K562 (cell line): ENCODE results near the gene TRIP10. TPM values are rescaled to one million over a fixed set of nuclear protein-coding genes. Genes with fewer than 3 reads are reported as not detected.

ENCODE experiments used
- ATAC-seq: fragments of 200-7000 bp; cut with Tn5 transposase; 3 replicates; pipeline ENCODE4 v1.9.1; 2020; ENCODE audit warnings: moderate library complexity
- BruUV-seq: library from RNA; stranded (reverse); fragments of 400-500 nt; replicated peaks from 2 replicates; lab custom pipeline; 2021; lab: Mats Ljungman, UMichigan
- CTCF ChIA-PET: fragments of 300-600 bp; formaldehyde crosslinking; extraction: SDS; loops from one replicate; lab custom pipeline; 2021; ENCODE audit warnings: low intra/inter-chr PET ratio; lab: Yijun Ruan, JAX
- POLR2A ChIA-PET: fragments of 300-600, 350-650 bp; sonication (Branson Sonifier 250); formaldehyde crosslinking; extraction: SDS; loops from one replicate; lab custom pipeline; 2021; ENCODE audit warnings: antibody characterized with exemption, inconsistent platforms; lab: Yijun Ruan, JAX
- DNase-seq, 4 experiments: peaks; one replicate each; pipeline versions ENCODE4 v3.0.0 to v3.0.0-alpha.2; 2011 to 2018; ENCODE audit warnings: low spot score in 3 of 4, mixed read lengths in 3 of 4; ENCODE audit errors: extremely low read depth in 1 of 4
- FAIRE-seq: peaks from 2 replicates; lab custom pipeline; 2011; peaks lifted over from hg19 to GRCh38; lab: Jason Lieb, UNC
- H2AFZ ChIP-seq: 2 replicates; pipeline ENCODE4 v1.6.0; 2011; ENCODE audit warnings: low read depth, low read length, control low read depth, inconsistent platforms
- H3K27ac ChIP-seq: fragments of 200-600 bp; 3 replicates; pipeline ENCODE4 v1.8.0; 2011; ENCODE audit warnings: low read depth, mild to moderate bottlenecking, control low read depth, inconsistent platforms, low read length, moderate library complexity, mixed read lengths; ENCODE audit errors: extremely low read depth
- H3K27me3 ChIP-seq, 2 experiments: fragments of 300-600 bp in 1 of 2; 2 replicates in 1 of 2; 3 replicates in 1 of 2; pipeline versions ENCODE4 v1.6.0 to v1.8.0; 2011; ENCODE audit warnings: inconsistent platforms in 2 of 2, low read length in 2 of 2, mild to moderate bottlenecking in 1 of 2, mixed read lengths in 1 of 2, moderate library complexity in 1 of 2; ENCODE audit not compliant: control insufficient read depth in 2 of 2, insufficient read depth in 2 of 2
- H3K36me3 ChIP-seq: fragments of 300-600 bp; 3 replicates; pipeline ENCODE4 v1.8.0; 2011; ENCODE audit warnings: mild to moderate bottlenecking, low read length, inconsistent platforms; ENCODE audit not compliant: control insufficient read depth, insufficient read depth
- H3K4me1 ChIP-seq, 2 experiments: fragments of 200-600 bp in 1 of 2; replicated peaks in 1 of 2; 2 replicates in 1 of 2; 3 replicates in 1 of 2; pipeline versions ENCODE4 v1.5.1 to v1.8.0; 2011; ENCODE audit warnings: inconsistent platforms in 2 of 2, low read length in 2 of 2, mild to moderate bottlenecking in 1 of 2, mixed read lengths in 1 of 2, moderate library complexity in 1 of 2; ENCODE audit not compliant: control insufficient read depth in 2 of 2, insufficient read depth in 2 of 2
- H3K4me2 ChIP-seq: 2 replicates; pipeline ENCODE4 v1.6.1; 2011; ENCODE audit warnings: low read length, control low read depth, inconsistent platforms, mixed read lengths; ENCODE audit not compliant: insufficient read depth
- H3K4me3 ChIP-seq: fragments of 200-600 bp; sonication (generic), shearing (Covaris generic); 2 replicates; pipeline ENCODE4 v1.5.1; 2016; ENCODE audit warnings: control low read depth, inconsistent platforms
- H3K79me2 ChIP-seq: fragments of 200-600 bp; 3 replicates; pipeline ENCODE4 v1.8.0; 2011; ENCODE audit warnings: low read length, inconsistent platforms; ENCODE audit not compliant: control insufficient read depth, insufficient read depth
- H3K9ac ChIP-seq, 2 experiments: 2 replicates each; pipeline versions ENCODE4 v1.6.0 to v1.6.1; 2011; ENCODE audit warnings: low read depth in 2 of 2, low read length in 2 of 2, control low read depth in 1 of 2, inconsistent platforms in 1 of 2, mild to moderate bottlenecking in 1 of 2, mixed read lengths in 1 of 2; ENCODE audit not compliant: insufficient read depth in 1 of 2
- H3K9me1 ChIP-seq: one replicate; pipeline ENCODE4 v1.6.0; 2011; ENCODE audit warnings: inconsistent platforms, mild to moderate bottlenecking, low read length, moderate library complexity; ENCODE audit not compliant: control insufficient read depth, insufficient read depth
- H3K9me3 ChIP-seq: replicated peaks from 2 replicates; pipeline ENCODE4 v1.5.1; 2011; ENCODE audit warnings: low read depth, low read length, inconsistent platforms; ENCODE audit not compliant: control insufficient read depth, insufficient read depth
- H4K20me1 ChIP-seq: replicated peaks from 2 replicates; pipeline ENCODE4 v1.6.1; 2011; ENCODE audit warnings: low read length, inconsistent platforms, mixed read lengths; ENCODE audit not compliant: control insufficient read depth, insufficient read depth
- CXXC5 ChIP-seq: fragments of 250-450 bp; sonication (Bioruptor Pico); IDR thresholded peaks from 2 replicates; pipeline ENCODE4 v1.8.0; 2022; ENCODE audit warnings: inconsistent platforms, mild to moderate bottlenecking, moderate library complexity
- GATAD2A ChIP-seq: fragments of 450-650 bp; IDR thresholded peaks from 2 replicates; pipeline ENCODE4 v1.6.1; 2017
- GTF3C2 ChIP-seq: IDR thresholded peaks from 3 replicates; pipeline ENCODE4 v1.6.1; 2011; ENCODE audit warnings: borderline replicate concordance, mild to moderate bottlenecking, moderate library complexity; ENCODE audit not compliant: insufficient read length; ENCODE audit errors: extremely low read depth
- KAT7 ChIP-seq: sonication (generic); formaldehyde crosslinking; IDR thresholded peaks from 2 replicates; pipeline ENCODE4 v1.8.0; 2022; ENCODE audit warnings: missing genetic modification reagents, mild to moderate bottlenecking, borderline replicate concordance
- KLF16 ChIP-seq: IDR thresholded peaks from 2 replicates; pipeline ENCODE4 v1.6.1; 2016; ENCODE audit warnings: antibody characterized with exemption
- MEF2A ChIP-seq: IDR thresholded peaks from 2 replicates; pipeline ENCODE4 v1.6.1; 2011; ENCODE audit warnings: low read depth, mild to moderate bottlenecking, low read length, moderate library complexity; ENCODE audit not compliant: control insufficient read depth
- NFYB ChIP-seq: IDR thresholded peaks from 2 replicates; pipeline ENCODE4 v1.6.1; 2011; ENCODE audit warnings: mild to moderate bottlenecking, moderate library complexity; ENCODE audit not compliant: insufficient read length; ENCODE audit errors: extremely low read depth
- PBX2 ChIP-seq, 2 experiments: IDR thresholded peaks in 1 of 2; conservative IDR thresholded peaks in 1 of 2; 2 replicates each; pipeline ENCODE4 v1.6.1; 2016; ENCODE audit warnings: low read depth in 2 of 2, mild to moderate bottlenecking in 1 of 2, missing compliant biosample characterization in 1 of 2, missing genetic modification characterization in 1 of 2, moderate library complexity in 1 of 2
- SIN3A ChIP-seq, 2 experiments: fragments of 150-350 bp in 1 of 2; IDR thresholded peaks; 2 replicates each; pipeline ENCODE4 v1.6.1; 2011 to 2016; ENCODE audit warnings: borderline replicate concordance in 2 of 2, low read depth in 2 of 2, low read length in 2 of 2, mild to moderate bottlenecking in 2 of 2, moderate library complexity in 2 of 2; ENCODE audit not compliant: control insufficient read depth in 1 of 2
- SIN3B ChIP-seq: fragments of 450-650 bp; IDR thresholded peaks from 2 replicates; pipeline ENCODE4 v1.6.1; 2017; ENCODE audit warnings: low read depth, mild to moderate bottlenecking, moderate library complexity
- SP2 ChIP-seq: IDR thresholded peaks from 2 replicates; pipeline ENCODE4 v1.6.1; 2011; ENCODE audit warnings: mild to moderate bottlenecking, low read depth, low read length, moderate library complexity; ENCODE audit not compliant: poor library complexity, severe bottlenecking; ENCODE audit errors: extremely low read depth
- WGBS: fragments of 100-300 bp; shearing (Covaris generic); methylation state at CpG from one replicate; pipeline ENCODE4 v1.1.6; 2016; ENCODE audit warnings: low coverage, mixed read lengths; ENCODE audit not compliant: insufficient coverage; ENCODE audit errors: missing lambda C conversion rate; 5-methylcytosine and 5-hydroxymethylcytosine counted together
- in situ Hi-C: fragments of 300-500 bp; cut with MboI; formaldehyde crosslinking; loops from 4 replicates; pipeline ENCODE4 v1.15.0; 2018; ENCODE audit warnings: inconsistent platforms, mixed read lengths
- intact Hi-C: fragments of 100-400 bp; cut with micrococcal nuclease; formaldehyde crosslinking; loops from 2 replicates; pipeline ENCODE4 v1.14.2; 2022
- polyA plus RNA-seq, 8 experiments: library from polyadenylated mRNA; depleted of rRNA in 4 of 8; stranded (reverse) in 5 of 8; unstranded in 3 of 8; fragments of >200 nt; fragmentation: Nextera tagmentation in 2 of 8; fragmentation: Illumina TruSeq in 1 of 8; extraction: Ambion mirVana in 2 of 8; extraction: Trizol in 1 of 8; gene quantifications; 2 replicates each; pipeline versions ENCODE4 v1.2.1 to v1.2.3, GENCODE V29; 2011 to 2014; ENCODE audit warnings: inconsistent platforms in 1 of 8, missing spikeins in 1 of 8
- total RNA-seq, 7 experiments: library from RNA; depleted of rRNA in 6 of 7; stranded (reverse); fragments of >200 nt in 6 of 7; fragmentation: Illumina TruSeq in 2 of 7; extraction: Trizol in 2 of 7; gene quantifications; 2 replicates each; pipeline versions ENCODE4 v1.2.1 to v1.2.3, GENCODE V29; 2011 to 2021; ENCODE audit warnings: low replicate concordance in 1 of 7
- TF ChIP-seq, protein P1 (sequence below), 2 experiments: fragments of 150-350 bp in 1 of 2; IDR thresholded peaks; 2 replicates each; pipeline ENCODE4 v1.6.1; 2012 to 2016; ENCODE audit warnings: low read depth in 2 of 2, low read length in 2 of 2, mild to moderate bottlenecking in 1 of 2, moderate library complexity in 1 of 2

TRIP10 gene
- total and polyA plus RNA-seq, 9 of the 15 experiments (the other 6 are each of a cell fraction or from before 2014, with no cell fraction given) = 1.2 to 66.8 (median 36.1) TPM

GRCh38 chr19:6693056-6693471, 46.4 kb upstream of the TRIP10 start:
- in situ Hi-C loops = no loop called here
- intact Hi-C loops = no loop called here
- no peaks in the 10 kb centered on the region for H3K79me2 ChIP-seq
- H3K4me2 ChIP-seq = no peak overlapping the region
- no peak overlapping the region for H3K9ac ChIP-seq
- H3K36me3 ChIP-seq = no peaks in the 10 kb centered on the region
- no peaks in the 10 kb centered on the region for H4K20me1 ChIP-seq
- 72% methylated on average over 9 of the region's 13 CpGs for WGBS
- H3K9me1 ChIP-seq = no peaks in the 10 kb centered on the region
- peaks cover 7 to 27% of the 10 kb centered on the region in 2 experiments; a peak in 3 of 5 replicates for H3K4me1 ChIP-seq
- FAIRE-seq (no peak), DNase-seq (peak in 3 of 4 experiments; percentile 38 to 53 (median 44)), ATAC-seq (peak; percentile 29; the same call in 2 of the 3 replicates)
- no peaks in the 10 kb centered on the region; the same call in 1 of the 2 replicates for H3K9me3 ChIP-seq
- no peak overlapping the region for H3K27ac ChIP-seq
- H3K27me3 ChIP-seq = no peaks in the 10 kb centered on the region
- BruUV-seq = no TSS peak
- CTCF ChIA-PET = no interaction called here
- H2AFZ ChIP-seq = 0 out of 2 replicates have a peak overlapping the region, but pooled peaks have one; percentile 26
- no peak overlapping the region for H3K4me3 ChIP-seq
- POLR2A ChIA-PET = no interaction called here
- TF ChIP-seq SP2 = peak; percentile 51
- TF ChIP-seq GATAD2A = no peak
- TF ChIP-seq KLF16 = no peak
- TF ChIP-seq MEF2A = no peak
- no peak for TF ChIP-seq CXXC5
- TF ChIP-seq, protein P1, sequence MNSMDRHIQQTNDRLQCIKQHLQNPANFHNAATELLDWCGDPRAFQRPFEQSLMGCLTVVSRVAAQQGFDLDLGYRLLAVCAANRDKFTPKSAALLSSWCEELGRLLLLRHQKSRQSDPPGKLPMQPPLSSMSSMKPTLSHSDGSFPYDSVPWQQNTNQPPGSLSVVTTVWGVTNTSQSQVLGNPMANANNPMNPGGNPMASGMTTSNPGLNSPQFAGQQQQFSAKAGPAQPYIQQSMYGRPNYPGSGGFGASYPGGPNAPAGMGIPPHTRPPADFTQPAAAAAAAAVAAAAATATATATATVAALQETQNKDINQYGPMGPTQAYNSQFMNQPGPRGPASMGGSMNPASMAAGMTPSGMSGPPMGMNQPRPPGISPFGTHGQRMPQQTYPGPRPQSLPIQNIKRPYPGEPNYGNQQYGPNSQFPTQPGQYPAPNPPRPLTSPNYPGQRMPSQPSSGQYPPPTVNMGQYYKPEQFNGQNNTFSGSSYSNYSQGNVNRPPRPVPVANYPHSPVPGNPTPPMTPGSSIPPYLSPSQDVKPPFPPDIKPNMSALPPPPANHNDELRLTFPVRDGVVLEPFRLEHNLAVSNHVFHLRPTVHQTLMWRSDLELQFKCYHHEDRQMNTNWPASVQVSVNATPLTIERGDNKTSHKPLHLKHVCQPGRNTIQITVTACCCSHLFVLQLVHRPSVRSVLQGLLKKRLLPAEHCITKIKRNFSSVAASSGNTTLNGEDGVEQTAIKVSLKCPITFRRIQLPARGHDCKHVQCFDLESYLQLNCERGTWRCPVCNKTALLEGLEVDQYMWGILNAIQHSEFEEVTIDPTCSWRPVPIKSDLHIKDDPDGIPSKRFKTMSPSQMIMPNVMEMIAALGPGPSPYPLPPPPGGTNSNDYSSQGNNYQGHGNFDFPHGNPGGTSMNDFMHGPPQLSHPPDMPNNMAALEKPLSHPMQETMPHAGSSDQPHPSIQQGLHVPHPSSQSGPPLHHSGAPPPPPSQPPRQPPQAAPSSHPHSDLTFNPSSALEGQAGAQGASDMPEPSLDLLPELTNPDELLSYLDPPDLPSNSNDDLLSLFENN (IDR thresholded peaks at IDR 0.05; ENCODE audit: low read depth in 2 of 2, low read length in 2 of 2) = no peak
- no peak for TF ChIP-seq SIN3B
- peak; percentile 50; the same call in 1 of the 2 replicates for TF ChIP-seq PBX2 (CRISPR knock-in tag; IDR thresholded peaks at IDR 0.05; ENCODE audit: low read depth)
- TF ChIP-seq PBX2 (tag; conservative IDR thresholded peaks at IDR 0.05; ENCODE audit: low read depth) = no peak
- no peak for TF ChIP-seq KAT7 (CRISPR knock-in tag)
- TF ChIP-seq SIN3A (IDR thresholded peaks at IDR 0.05; ENCODE audit: borderline replicate concordance in 2 of 2, control insufficient read depth in 1 of 2, low read depth in 2 of 2, low read length in 2 of 2) = no peak
- TF ChIP-seq GTF3C2 = no peak
- TF ChIP-seq NFYB = peak; percentile 57
